ENCODE data around the gene AGR3.

DNA sequence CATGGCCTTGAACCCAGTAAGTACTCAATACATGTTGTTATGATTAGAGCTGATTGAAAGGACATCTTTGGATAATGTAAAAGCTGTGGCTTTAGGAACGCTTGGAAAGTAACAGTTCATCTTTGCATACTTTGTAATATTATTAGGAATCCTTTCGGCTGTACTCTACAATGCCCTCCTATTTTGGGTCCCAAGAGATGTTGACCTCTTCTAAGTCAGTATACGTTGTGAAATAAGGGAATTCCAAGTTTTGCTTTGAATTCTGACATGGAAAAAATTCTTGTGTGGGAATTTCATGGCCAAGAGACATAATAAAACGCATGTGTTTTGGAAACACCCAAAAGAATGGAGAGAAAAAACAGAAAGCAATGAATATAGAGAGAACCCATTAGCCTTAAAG lies 7.7 kb downstream of the AGR3 start:
- TF ChIP-seq POLR2AphosphoS5 (IDR thresholded peaks at IDR 0.05; ENCODE audit: low read depth, low read length) (no peak), POLR2A (IDR thresholded peaks at IDR 0.05; ENCODE audit: low read depth, low read length) (no peak), TAF1 (IDR thresholded peaks at IDR 0.05; ENCODE audit: low read depth, low read length) (no peak), SPI1 (IDR thresholded peaks at IDR 0.05; ENCODE audit: low read depth, low read length) (no peak), PAX5 (IDR thresholded peaks at IDR 0.05; ENCODE audit: insufficient read depth, low read length, severe bottlenecking) (no peak)
